GM23338 (cell line): ENCODE results near the gene OCA2.

ENCODE experiments used
- CREB1 ChIP-seq: fragments of 250-450 bp; sonication (Bioruptor Pico); IDR thresholded peaks from 2 replicates; pipeline ENCODE4 v1.5.0; 2020; ENCODE audit warnings: low read depth, mild to moderate bottlenecking, moderate library complexity
- CTCF ChIP-seq, 2 experiments: fragments of 200-600 bp in 1 of 2; sonication (generic) in 1 of 2; conservative IDR thresholded peaks; 2 replicates each; pipeline versions ENCODE4 v1.5.1 to v1.6.1; 2016 to 2017; ENCODE audit warnings: antibody characterized with exemption in 2 of 2, low read depth in 2 of 2, mild to moderate bottlenecking in 2 of 2, moderate library complexity in 1 of 2
- EZH2 ChIP-seq: fragments of 200-600 bp; sonication (generic); IDR thresholded peaks from one replicate; pipeline ENCODE4 v1.8.0; 2017; ENCODE audit warnings: antibody characterized with exemption, mild to moderate bottlenecking, low read depth; ENCODE audit not compliant: unreplicated experiment
- EZH2phosphoT487 ChIP-seq: fragments of 200-600 bp; sonication (generic); IDR thresholded peaks from one replicate; pipeline ENCODE4 v1.8.1; 2018; ENCODE audit warnings: antibody characterized with exemption; ENCODE audit not compliant: unreplicated experiment
- JUNB ChIP-seq: IDR thresholded peaks from one replicate; pipeline ENCODE4 v1.6.1; 2016; ENCODE audit warnings: antibody characterized with exemption; ENCODE audit not compliant: unreplicated experiment
- NANOG ChIP-seq: IDR thresholded peaks from 2 replicates; pipeline ENCODE4 v1.6.1; 2016; ENCODE audit warnings: antibody characterized with exemption, borderline replicate concordance
- POLR2AphosphoS5 ChIP-seq: IDR thresholded peaks from 2 replicates; pipeline ENCODE4 v1.6.1; 2016; ENCODE audit warnings: antibody characterized with exemption, low read depth
- REST ChIP-seq: IDR thresholded peaks from one replicate; pipeline ENCODE4 v1.6.1; 2018; ENCODE audit warnings: antibody characterized with exemption; ENCODE audit not compliant: unreplicated experiment
- STAT1 ChIP-seq: IDR thresholded peaks from one replicate; pipeline ENCODE4 v1.6.1; 2016; ENCODE audit warnings: antibody characterized with exemption; ENCODE audit not compliant: unreplicated experiment

- TF ChIP-seq CTCF (conservative IDR thresholded peaks at IDR 0.05; ENCODE audit: low read depth in 2 of 2) (no peak), REST (no peak), EZH2phosphoT487 (no peak), EZH2 (no peak), POLR2AphosphoS5 (no peak), STAT1 (no peak), NANOG (no peak), JUNB (no peak), CREB1 (CRISPR knock-in tag) (no peak)
Measured at GRCh38 chr15:27771892-27772291, 327.2 kb downstream of the OCA2 start.
